Calu3 (cell line): ENCODE results near the gene MOB3B. TPM values are rescaled to one million over a fixed set of nuclear protein-coding genes. Genes with fewer than 3 reads are reported as not detected.
A peak's percentile ranks its signal among the peaks of the same experiment; 100 is the strongest.

Source experiments
- BruUV-seq: library from RNA; stranded (reverse); fragments of 400-500 nt; replicated peaks from 2 replicates; lab custom pipeline; 2021; lab: Mats Ljungman, UMichigan
- CTCF ChIA-PET: fragments of 300-600 bp; sonication (Branson Sonifier 250); formaldehyde crosslinking; loops from one replicate; lab custom pipeline; 2022; ENCODE audit warnings: antibody characterized with exemption; lab: Charles Lee
- DNase-seq: peaks from one replicate; pipeline ENCODE4 v3.0.0; 2022
- H3K27ac Mint-ChIP-seq: one replicate; pipeline ENCODE4 v1.8.0; 2022; ENCODE audit warnings: mixed read lengths; ENCODE audit not compliant: unreplicated experiment
- H3K27me3 Mint-ChIP-seq: one replicate; pipeline ENCODE4 v1.8.0; 2022; ENCODE audit warnings: mixed read lengths; ENCODE audit not compliant: unreplicated experiment
- H3K36me3 Mint-ChIP-seq: one replicate; pipeline ENCODE4 v1.8.0; 2022; ENCODE audit warnings: mild to moderate bottlenecking, moderate library complexity, mixed read lengths; ENCODE audit not compliant: insufficient read depth, unreplicated experiment
- H3K4me1 Mint-ChIP-seq: one replicate; pipeline ENCODE4 v1.8.0; 2022; ENCODE audit warnings: mild to moderate bottlenecking, low read depth, mixed read lengths; ENCODE audit not compliant: unreplicated experiment
- H3K4me3 Mint-ChIP-seq: one replicate; pipeline ENCODE4 v1.8.0; 2022; ENCODE audit warnings: mild to moderate bottlenecking, low read depth, moderate library complexity, mixed read lengths; ENCODE audit not compliant: unreplicated experiment
- H3K9me3 Mint-ChIP-seq: one replicate; pipeline ENCODE4 v1.8.0; 2022; ENCODE audit warnings: low read depth, mixed read lengths; ENCODE audit not compliant: unreplicated experiment
- intact Hi-C: fragments of 100-400 bp; cut with micrococcal nuclease; formaldehyde crosslinking; loops from one replicate; pipeline ENCODE4 v1.10.0; 2022; ENCODE audit not compliant: unreplicated experiment
- total RNA-seq: library from RNA; stranded (reverse); gene quantifications from 2 replicates; pipeline ENCODE4 v1.2.3, GENCODE V29; 2022
- TF ChIP-seq, protein P1 (sequence below): fragments of 200-600 bp; IDR thresholded peaks from one replicate; pipeline ENCODE4 v1.8.0; 2022; ENCODE audit warnings: antibody characterized with exemption; ENCODE audit not compliant: unreplicated experiment

Gene MOB3B
- total RNA-seq, 1 experiment from 2014 or later: 7.6 TPM

DNA sequence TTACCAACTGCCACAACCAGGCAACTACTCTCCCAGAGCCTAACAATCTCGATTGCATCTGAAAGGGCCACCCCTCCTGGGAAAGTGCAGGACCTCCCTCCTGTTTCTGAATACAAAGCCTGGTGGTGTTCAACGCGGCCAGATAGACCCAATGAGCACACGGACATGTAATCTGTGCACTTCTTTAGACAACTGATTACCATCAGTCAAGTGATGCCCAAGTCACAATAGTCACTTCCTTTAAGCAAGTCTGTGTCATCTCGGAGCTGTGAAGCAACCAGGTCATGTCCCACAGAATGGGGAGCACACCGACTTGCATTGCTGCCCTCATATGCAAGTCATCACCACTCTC is 42.9 kb upstream of the MOB3B start:
- no peaks in the 10 kb centered on the region for H3K27me3 Mint-ChIP-seq
- BruUV-seq: no TSS peak
- peaks cover 27% of the 10 kb centered on the region for H3K36me3 Mint-ChIP-seq
- peak overlapping the region; percentile 91 for H3K4me3 Mint-ChIP-seq
- CTCF ChIA-PET: no interaction called here
- intact Hi-C loops: no loop called here
- peak overlapping the region; percentile 100 for H3K27ac Mint-ChIP-seq
- H3K9me3 Mint-ChIP-seq: no peaks in the 10 kb centered on the region
- peak; percentile 12 for DNase-seq
- TF ChIP-seq, protein P1, sequence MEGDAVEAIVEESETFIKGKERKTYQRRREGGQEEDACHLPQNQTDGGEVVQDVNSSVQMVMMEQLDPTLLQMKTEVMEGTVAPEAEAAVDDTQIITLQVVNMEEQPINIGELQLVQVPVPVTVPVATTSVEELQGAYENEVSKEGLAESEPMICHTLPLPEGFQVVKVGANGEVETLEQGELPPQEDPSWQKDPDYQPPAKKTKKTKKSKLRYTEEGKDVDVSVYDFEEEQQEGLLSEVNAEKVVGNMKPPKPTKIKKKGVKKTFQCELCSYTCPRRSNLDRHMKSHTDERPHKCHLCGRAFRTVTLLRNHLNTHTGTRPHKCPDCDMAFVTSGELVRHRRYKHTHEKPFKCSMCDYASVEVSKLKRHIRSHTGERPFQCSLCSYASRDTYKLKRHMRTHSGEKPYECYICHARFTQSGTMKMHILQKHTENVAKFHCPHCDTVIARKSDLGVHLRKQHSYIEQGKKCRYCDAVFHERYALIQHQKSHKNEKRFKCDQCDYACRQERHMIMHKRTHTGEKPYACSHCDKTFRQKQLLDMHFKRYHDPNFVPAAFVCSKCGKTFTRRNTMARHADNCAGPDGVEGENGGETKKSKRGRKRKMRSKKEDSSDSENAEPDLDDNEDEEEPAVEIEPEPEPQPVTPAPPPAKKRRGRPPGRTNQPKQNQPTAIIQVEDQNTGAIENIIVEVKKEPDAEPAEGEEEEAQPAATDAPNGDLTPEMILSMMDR: no peak
- H3K4me1 Mint-ChIP-seq: no peaks in the 10 kb centered on the region

GRCh38 chr9:27572061-27572460 is 42.4 kb upstream of the MOB3B start:
- Mint-ChIP-seq H3K4me3 (peak overlapping the region; percentile 91), H3K27me3 (no peaks in the 10 kb centered on the region), H3K36me3 (peaks cover 27% of the 10 kb centered on the region), H3K9me3 (no peaks in the 10 kb centered on the region), H3K27ac (peak overlapping the region; percentile 100), H3K4me1 (no peaks in the 10 kb centered on the region)
- DNase-seq: no peak
- TF ChIP-seq, protein P1: no peak
- intact Hi-C loops: no loop called here
- CTCF ChIA-PET: interaction anchor here (0.5 to 0.8 kb wide), 2 partner anchors 351 to 418 kb away, joined by 3 read pairs; no protein-coding TSS in a partner anchor
- BruUV-seq: TSS peak; percentile 53

DNA sequence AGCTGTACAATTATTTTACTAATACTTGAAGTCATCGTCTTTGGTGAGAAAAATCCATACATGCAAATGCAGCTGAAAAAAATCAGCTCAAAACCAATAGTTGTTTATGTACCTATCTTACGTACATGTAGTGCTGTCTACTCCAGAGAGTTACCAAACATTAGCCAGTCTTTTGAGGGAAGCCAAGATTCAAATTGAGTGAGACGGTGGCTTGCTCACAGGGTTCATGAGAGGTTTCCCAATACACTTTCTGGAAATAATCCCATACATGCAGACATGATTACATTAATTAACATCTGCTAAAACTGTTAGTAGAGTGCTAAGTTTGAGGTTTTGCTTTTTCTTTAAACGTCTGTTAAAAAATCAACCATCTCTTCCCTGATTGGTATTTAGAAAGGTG is 41.4 kb upstream of the MOB3B start:
- Mint-ChIP-seq H3K27me3 (no peaks in the 10 kb centered on the region), H3K36me3 (peaks cover 27% of the 10 kb centered on the region), H3K4me3 (no peak overlapping the region), H3K9me3 (no peaks in the 10 kb centered on the region), H3K27ac (no peak overlapping the region), H3K4me1 (no peaks in the 10 kb centered on the region)
- CTCF ChIA-PET: interaction anchor here (0.8 kb wide), 1 partner anchor 352 kb away, joined by 3 read pairs; no protein-coding TSS in a partner anchor
- DNase-seq: no peak
- TF ChIP-seq, protein P1: no peak
- intact Hi-C loops: loop anchor here (2.0 kb wide), 1 partner anchor 56 kb away; no protein-coding TSS in a partner anchor
- BruUV-seq: no TSS peak

- H3K4me3 Mint-ChIP-seq: no peak overlapping the region
- intact Hi-C loops: loop anchor here (10.0 kb wide), 1 partner anchor 135 kb away; no protein-coding TSS in a partner anchor
- no TSS peak for BruUV-seq
- no peaks in the 10 kb centered on the region for H3K27me3 Mint-ChIP-seq
- no peaks in the 10 kb centered on the region for H3K9me3 Mint-ChIP-seq
- H3K4me1 Mint-ChIP-seq: no peaks in the 10 kb centered on the region
- TF ChIP-seq, protein P1: no peak
- CTCF ChIA-PET: no interaction called here
- DNase-seq: no peak
- H3K27ac Mint-ChIP-seq: no peak overlapping the region
- H3K36me3 Mint-ChIP-seq: peaks cover 20% of the 10 kb centered on the region
Measured at GRCh38 chr9:27569406-27569805, 39.8 kb upstream of the MOB3B start.
